Activated CD4-positive, alpha-beta T cell treated with anti-CD3 and anti-CD28 coated beads, Interleukin-2, amount 10 ng/mL, durations not matched to agents 7 days and 5 days (primary cell): ENCODE measurements around the gene KDELR3. TPM values are rescaled to one million over a fixed set of nuclear protein-coding genes. Genes with fewer than 3 reads are reported as not detected.
"Not testable (repeated sequence)": the region's sequence is repeated elsewhere in the genome, so short reads cannot be mapped to it uniquely, and the experiment has no call there.

Experiments used
- CTCF ChIA-PET: fragments of 350-600 bp; sonication (Branson Sonifier 250); formaldehyde crosslinking; loops from one replicate; lab custom pipeline; 2021; ENCODE audit warnings: antibody characterized with exemption; lab: Charles Lee
- POLR2A ChIA-PET: fragments of 350-600 bp; sonication (Branson Sonifier 250); formaldehyde crosslinking; loops from one replicate; lab custom pipeline; 2021; ENCODE audit warnings: antibody characterized with exemption; lab: Charles Lee
- DNase-seq: peaks from one replicate; pipeline ENCODE4 v3.0.0-alpha.2; 2020
- H3K27ac Mint-ChIP-seq: one replicate; pipeline ENCODE4 v1.8.0; 2021; ENCODE audit warnings: mild to moderate bottlenecking, moderate library complexity, mixed read lengths
- H3K27me3 Mint-ChIP-seq: one replicate; pipeline ENCODE4 v1.8.0; 2021; ENCODE audit warnings: mixed read lengths
- H3K36me3 Mint-ChIP-seq: one replicate; pipeline ENCODE4 v1.8.0; 2021; ENCODE audit warnings: low read depth, mixed read lengths
- H3K4me1 Mint-ChIP-seq: one replicate; pipeline ENCODE4 v1.8.0; 2021; ENCODE audit warnings: mixed read lengths
- H3K4me3 Mint-ChIP-seq: one replicate; pipeline ENCODE4 v1.8.0; 2021; ENCODE audit warnings: mild to moderate bottlenecking, moderate library complexity, mixed read lengths
- H3K9me3 Mint-ChIP-seq: one replicate; pipeline ENCODE4 v1.8.0; 2021; ENCODE audit warnings: mixed read lengths
- total RNA-seq, 2 experiments: library from RNA; stranded (reverse); gene quantifications; one replicate each; pipeline ENCODE4 v1.2.3, GENCODE V29; 2021

KDELR3 gene
- total RNA-seq, 2 experiments from 2014 or later: 0.17 to 0.23 TPM

GRCh38 chr22:38465673-38466490, 2.0 kb upstream of the KDELR3 start:
- H3K4me1 Mint-ChIP-seq: peaks cover 18% of the 10 kb centered on the region
- DNase-seq: no peak
- CTCF ChIA-PET: interaction anchor here (0.6 kb wide), 1 partner anchor 24 kb away, joined by 3 read pairs; no protein-coding TSS in a partner anchor
- peaks cover 63% of the 10 kb centered on the region for H3K27me3 Mint-ChIP-seq
- H3K27ac Mint-ChIP-seq: no peak overlapping the region
- H3K36me3 Mint-ChIP-seq: peaks cover 2% of the 10 kb centered on the region
- H3K4me3 Mint-ChIP-seq: no peak overlapping the region
- POLR2A ChIA-PET: interaction anchor here (0.6 kb wide), 1 partner anchor 135 kb away, joined by 5 read pairs; no protein-coding TSS in a partner anchor
- no peaks in the 10 kb centered on the region for H3K9me3 Mint-ChIP-seq

GRCh38 chr22:38467438-38467903, 425 bp upstream of the KDELR3 start:
- ChIA-PET POLR2A (no interaction called here), CTCF (interaction anchor here (1.4 kb wide), 1 partner anchor 27 kb away, joined by 3 read pairs; no protein-coding TSS in a partner anchor)
- no peaks in the 10 kb centered on the region for H3K9me3 Mint-ChIP-seq
- H3K4me3 Mint-ChIP-seq: peak overlapping the region; percentile 62
- H3K36me3 Mint-ChIP-seq: peaks cover 2% of the 10 kb centered on the region
- H3K4me1 Mint-ChIP-seq: peaks cover 13% of the 10 kb centered on the region
- DNase-seq: no peak
- H3K27me3 Mint-ChIP-seq: peaks cover 47% of the 10 kb centered on the region
- no peak overlapping the region for H3K27ac Mint-ChIP-seq

GRCh38 chr22:38468443-38469305, 778 bp downstream of the KDELR3 start:
- POLR2A ChIA-PET: no interaction called here
- CTCF ChIA-PET: interaction anchor here (0.9 to 1.4 kb wide), 2 partner anchors 11 to 26 kb away, joined by 3 read pairs; no protein-coding TSS in a partner anchor
- DNase-seq: no peak

GRCh38 chr22:38469306-38469781, 1.4 kb downstream of the KDELR3 start:
- Mint-ChIP-seq H3K4me1 (peaks cover 9% of the 10 kb centered on the region), H3K9me3 (no peaks in the 10 kb centered on the region), H3K27ac (no peak overlapping the region), H3K4me3 (no peak overlapping the region), H3K27me3 (peaks cover 31% of the 10 kb centered on the region), H3K36me3 (peaks cover 2% of the 10 kb centered on the region)
- POLR2A ChIA-PET: no interaction called here
- DNase-seq: no peak
- CTCF ChIA-PET: no interaction called here

More at GRCh38 chr22:38468443-38469305, 778 bp downstream of the KDELR3 start:
- Mint-ChIP-seq H3K27me3 (peaks cover 38% of the 10 kb centered on the region), H3K4me1 (peaks cover 9% of the 10 kb centered on the region), H3K27ac (no peak overlapping the region), H3K4me3 (peak overlapping the region; percentile 32), H3K36me3 (peaks cover 2% of the 10 kb centered on the region), H3K9me3 (no peaks in the 10 kb centered on the region)

- H3K36me3 Mint-ChIP-seq, POLR2A ChIA-PET, H3K27ac Mint-ChIP-seq, H3K9me3 Mint-ChIP-seq, H3K4me1 Mint-ChIP-seq, DNase-seq, CTCF ChIA-PET, H3K4me3 Mint-ChIP-seq: not testable (repeated sequence)
- peaks cover 27% of the 10 kb centered on the region for H3K27me3 Mint-ChIP-seq
These were observed 2.3 kb downstream of the KDELR3 start for GRCh38 chr22:38470179-38470578.

GRCh38 chr22:38471237-38471636, 3.3 kb downstream of the KDELR3 start:
- Mint-ChIP-seq H3K4me1 (peaks cover 10% of the 10 kb centered on the region), H3K9me3 (no peaks in the 10 kb centered on the region), H3K36me3 (peaks cover 2% of the 10 kb centered on the region), H3K27ac (no peak overlapping the region), H3K4me3 (no peak overlapping the region), H3K27me3 (peaks cover 17% of the 10 kb centered on the region)
- ChIA-PET CTCF (no interaction called here), POLR2A (no interaction called here)
- DNase-seq: no peak

- Mint-ChIP-seq H3K4me3 (no peak overlapping the region), H3K27me3 (no peaks in the 10 kb centered on the region), H3K4me1 (peaks cover 2% of the 10 kb centered on the region), H3K27ac (no peak overlapping the region), H3K36me3 (no peaks in the 10 kb centered on the region), H3K9me3 (no peaks in the 10 kb centered on the region)
- POLR2A ChIA-PET: no interaction called here
- CTCF ChIA-PET: interaction anchor here (0.7 to 1.4 kb wide), 2 partner anchors 11 to 240 kb away, joined by 3 read pairs; no protein-coding TSS in a partner anchor
- DNase-seq: no peak
These were observed 6.2 kb downstream of the KDELR3 start for GRCh38 chr22:38474003-38474607.

- Mint-ChIP-seq H3K4me1 (peaks cover 2% of the 10 kb centered on the region), H3K27ac (no peak overlapping the region), H3K4me3 (no peak overlapping the region), H3K36me3 (peaks cover 17% of the 10 kb centered on the region), H3K9me3 (no peaks in the 10 kb centered on the region), H3K27me3 (no peaks in the 10 kb centered on the region)
- ChIA-PET CTCF (interaction anchor here (2.2 kb wide), 1 partner anchor 13 kb away, joined by 4 read pairs; no protein-coding TSS in a partner anchor), POLR2A (no interaction called here)
- no peak for DNase-seq
These were observed 9.7 kb downstream of the KDELR3 start for GRCh38 chr22:38477585-38477984.

- Mint-ChIP-seq H3K27ac (no peak overlapping the region), H3K27me3 (no peaks in the 10 kb centered on the region), H3K36me3 (peaks cover 34% of the 10 kb centered on the region), H3K9me3 (no peaks in the 10 kb centered on the region), H3K4me1 (peaks cover 5% of the 10 kb centered on the region), H3K4me3 (no peak overlapping the region)
- DNase-seq: no peak
- ChIA-PET POLR2A (interaction anchor here (1.1 kb wide), 1 partner anchor 226 kb away, joined by 3 read pairs; no protein-coding TSS in a partner anchor), CTCF (interaction anchor here (0.6 to 1.6 kb wide), 4 partner anchors 11 to 427 kb away, joined by 3 to 5 read pairs (median 3); no protein-coding TSS in a partner anchor)
These were observed 11.4 kb downstream of the KDELR3 start for GRCh38 chr22:38479096-38479837.

- no peak overlapping the region for H3K4me3 Mint-ChIP-seq
- DNase-seq: no peak
- no peaks in the 10 kb centered on the region for H3K27me3 Mint-ChIP-seq
- H3K36me3 Mint-ChIP-seq: peaks cover 50% of the 10 kb centered on the region
- CTCF ChIA-PET: interaction anchor here (0.9 to 1.6 kb wide), 2 partner anchors 14 to 18 kb away, joined by 3 to 5 read pairs; no protein-coding TSS in a partner anchor
- no peaks in the 10 kb centered on the region for H3K9me3 Mint-ChIP-seq
- H3K4me1 Mint-ChIP-seq: peaks cover 11% of the 10 kb centered on the region
- POLR2A ChIA-PET: interaction anchor here (0.6 kb wide), 1 partner anchor 290 kb away, joined by 3 read pairs; no protein-coding TSS in a partner anchor
- H3K27ac Mint-ChIP-seq: peak overlapping the region; percentile 54
These were observed 13.4 kb downstream of the KDELR3 start for GRCh38 chr22:38481162-38481870.

GRCh38 chr22:38481871-38482332, 14.0 kb downstream of the KDELR3 start:
- CTCF ChIA-PET: no interaction called here

More at GRCh38 chr22:38481871-38482332, 14.0 kb downstream of the KDELR3 start:
- peaks cover 11% of the 10 kb centered on the region for H3K4me1 Mint-ChIP-seq
- DNase-seq: no peak
- H3K9me3 Mint-ChIP-seq: no peaks in the 10 kb centered on the region
- no peaks in the 10 kb centered on the region for H3K27me3 Mint-ChIP-seq
- H3K27ac Mint-ChIP-seq: no peak overlapping the region
- peaks cover 55% of the 10 kb centered on the region for H3K36me3 Mint-ChIP-seq
- POLR2A ChIA-PET: no interaction called here
- no peak overlapping the region for H3K4me3 Mint-ChIP-seq
